Neural cell (in vitro differentiated cells): ENCODE data around the gene KRT12. TPM values are rescaled to one million over a fixed set of nuclear protein-coding genes. Genes with fewer than 3 reads are reported as not detected.

Experiments used
- H2AFZ ChIP-seq: fragments of 200-600, 300-800 bp; sonication (generic), shearing (Covaris generic); 2 replicates; pipeline ENCODE4 v1.6.0; 2014; ENCODE audit warnings: low read depth, mild to moderate bottlenecking, antibody characterized with exemption, low read length, moderate library complexity
- H3F3A ChIP-seq: fragments of 200-600 bp; shearing (Covaris generic); 2 replicates; pipeline ENCODE4 v1.6.1; 2016; ENCODE audit warnings: mild to moderate bottlenecking, moderate library complexity, mixed read lengths, antibody characterized with exemption, low read length; ENCODE audit not compliant: insufficient read depth, poor library complexity, severe bottlenecking
- H3K27ac ChIP-seq: fragments of 200-600, 300-800 bp; sonication (generic), shearing (Covaris generic); 2 replicates; pipeline ENCODE4 v1.5.1; 2014; ENCODE audit warnings: mild to moderate bottlenecking, low read length, moderate library complexity
- H3K27me3 ChIP-seq: fragments of 300-800, 200-600 bp; sonication (generic), shearing (Covaris generic); 2 replicates; pipeline ENCODE4 v1.6.0; 2014; ENCODE audit warnings: mild to moderate bottlenecking, low read depth, low read length, moderate library complexity; ENCODE audit not compliant: insufficient read depth
- H3K36me3 ChIP-seq: fragments of 300-800, 200-600 bp; sonication (generic), shearing (Covaris generic); 2 replicates; pipeline ENCODE4 v1.5.1; 2014; ENCODE audit warnings: mild to moderate bottlenecking, antibody characterized with exemption, low read length, moderate library complexity; ENCODE audit not compliant: insufficient read depth
- H3K4me2 ChIP-seq: fragments of 300-800, 200-600 bp; sonication (generic), shearing (Covaris generic); 2 replicates; pipeline ENCODE4 v1.6.0; 2014; ENCODE audit warnings: mild to moderate bottlenecking, low read length
- H3K4me3 ChIP-seq: fragments of 300-800, 200-600 bp; sonication (generic), shearing (Covaris generic); 2 replicates; pipeline ENCODE4 v1.5.1; 2014; ENCODE audit warnings: mild to moderate bottlenecking, low read length, moderate library complexity
- H3K79me2 ChIP-seq: fragments of 200-600 bp; shearing (Covaris generic); replicated peaks from 2 replicates; pipeline ENCODE4 v1.6.0; 2014; ENCODE audit warnings: mild to moderate bottlenecking, low read length, moderate library complexity; ENCODE audit not compliant: insufficient read depth
- H3K9ac ChIP-seq: fragments of 300-800, 200-600 bp; sonication (generic), shearing (Covaris generic); 2 replicates; pipeline ENCODE4 v1.6.1; 2016; ENCODE audit warnings: mild to moderate bottlenecking, low read length, mixed read lengths
- H3K9me2 ChIP-seq: fragments of 200-600 bp; shearing (Covaris generic); 2 replicates; pipeline ENCODE4 v1.6.1; 2016; ENCODE audit warnings: mild to moderate bottlenecking, low read length, mixed read lengths; ENCODE audit not compliant: insufficient read depth
- H3K9me3 ChIP-seq: fragments of 200-600, 300-800 bp; sonication (generic), shearing (Covaris generic); 2 replicates; pipeline ENCODE4 v1.6.1; 2016; ENCODE audit warnings: mild to moderate bottlenecking, mixed run types, low read length, moderate library complexity, mixed read lengths
- H4K20me1 ChIP-seq: fragments of 200-600 bp; shearing (Covaris generic); 2 replicates; pipeline ENCODE4 v1.6.1; 2016; ENCODE audit warnings: mild to moderate bottlenecking, mixed run types; ENCODE audit not compliant: insufficient read depth
- CTCF ChIP-seq: fragments of 450-650 bp; IDR thresholded peaks from 2 replicates; pipeline ENCODE4 v1.5.1; 2014; ENCODE audit warnings: antibody characterized with exemption, mild to moderate bottlenecking, moderate library complexity; ENCODE audit not compliant: poor library complexity, severe bottlenecking
- EP300 ChIP-seq: fragments of 450-650 bp; conservative IDR thresholded peaks from 2 replicates; pipeline ENCODE4 v1.6.1; 2014; ENCODE audit warnings: antibody characterized with exemption, mild to moderate bottlenecking, moderate library complexity; ENCODE audit not compliant: poor library complexity, severe bottlenecking
- EZH2 ChIP-seq: fragments of 200-600, 300-800 bp; shearing (Covaris generic), sonication (generic); IDR thresholded peaks from 2 replicates; pipeline ENCODE4 v1.6.1; 2014; ENCODE audit warnings: antibody characterized with exemption, low read length, borderline replicate concordance, mild to moderate bottlenecking; ENCODE audit not compliant: insufficient read depth, poor library complexity, severe bottlenecking
- MXI1 ChIP-seq: fragments of 450-650 bp; conservative IDR thresholded peaks from 2 replicates; pipeline ENCODE4 v1.6.1; 2014; ENCODE audit warnings: antibody characterized with exemption, mild to moderate bottlenecking; ENCODE audit not compliant: poor library complexity, severe bottlenecking
- POLR2AphosphoS5 ChIP-seq: IDR thresholded peaks from 2 replicates; pipeline ENCODE4 v1.6.1; 2012
- RAD21 ChIP-seq: fragments of 450-650 bp; conservative IDR thresholded peaks from 2 replicates; pipeline ENCODE4 v1.6.1; 2014; ENCODE audit warnings: antibody characterized with exemption, mild to moderate bottlenecking, moderate library complexity
- REST ChIP-seq: IDR thresholded peaks from 2 replicates; pipeline ENCODE4 v1.6.1; 2012; ENCODE audit warnings: borderline replicate concordance
- SMC3 ChIP-seq: fragments of 450-650 bp; conservative IDR thresholded peaks from 2 replicates; pipeline ENCODE4 v1.6.1; 2014; ENCODE audit warnings: antibody characterized with exemption, mild to moderate bottlenecking, moderate library complexity; ENCODE audit not compliant: poor library complexity
- TAF1 ChIP-seq: IDR thresholded peaks from 2 replicates; pipeline ENCODE4 v1.6.1; 2012; ENCODE audit warnings: low read depth
- polyA plus RNA-seq: library from polyadenylated mRNA; depleted of rRNA; stranded (reverse); fragments of >200 nt; gene quantifications from 2 replicates; pipeline ENCODE4 v1.2.3, GENCODE V29; 2014

Gene KRT12
- polyA plus RNA-seq, 1 donor from 2014 or later = not detected

- no peak overlapping the region for H2AFZ ChIP-seq
- no peaks in the 10 kb centered on the region for H3F3A ChIP-seq
- no peaks in the 10 kb centered on the region for H3K9me3 ChIP-seq
- H3K4me2 ChIP-seq = no peak overlapping the region
- H3K9me2 ChIP-seq = no peaks in the 10 kb centered on the region
- no peaks in the 10 kb centered on the region for H3K36me3 ChIP-seq
- TF ChIP-seq TAF1 = no peak
- no peak for TF ChIP-seq MXI1
- TF ChIP-seq CTCF = no peak
- TF ChIP-seq RAD21 = no peak
- no peak for TF ChIP-seq POLR2AphosphoS5
- no peak for TF ChIP-seq EP300
- no peak for TF ChIP-seq REST
- TF ChIP-seq EZH2 = no peak
- no peak for TF ChIP-seq SMC3
- H3K9ac ChIP-seq = no peak overlapping the region
- H3K79me2 ChIP-seq = no peaks in the 10 kb centered on the region
- H4K20me1 ChIP-seq = no peaks in the 10 kb centered on the region
- H3K27me3 ChIP-seq = no peaks in the 10 kb centered on the region
- H3K27ac ChIP-seq = no peak overlapping the region
- H3K4me3 ChIP-seq = no peak overlapping the region
Measured at GRCh38 chr17:40843242-40843641, 23.8 kb downstream of the KRT12 start.

- Histone ChIP-seq H3K9me3 (no peaks in the 10 kb centered on the region), H3K9me2 (no peaks in the 10 kb centered on the region), H3K4me2 (no peak overlapping the region), H3K9ac (no peak overlapping the region), H3K79me2 (no peaks in the 10 kb centered on the region), H4K20me1 (no peaks in the 10 kb centered on the region), H2AFZ (no peak overlapping the region), H3K4me3 (no peak overlapping the region), H3F3A (no peaks in the 10 kb centered on the region), H3K36me3 (no peaks in the 10 kb centered on the region), H3K27me3 (no peaks in the 10 kb centered on the region), H3K27ac (no peak overlapping the region)
- no peak for TF ChIP-seq CTCF
- no peak for TF ChIP-seq MXI1
- TF ChIP-seq EP300 = no peak
- no peak for TF ChIP-seq TAF1
- TF ChIP-seq REST = no peak
- no peak for TF ChIP-seq EZH2
- TF ChIP-seq POLR2AphosphoS5 = no peak
- no peak for TF ChIP-seq RAD21
- TF ChIP-seq SMC3 = no peak
Measured at GRCh38 chr17:40841246-40841645, 25.8 kb downstream of the KRT12 start.
